Activated naive CD4-positive, alpha-beta T cell treated with anti-CD3 and anti-CD28 coated beads for 36 hours (primary cell): Measurements from ENCODE around the gene C19orf53. TPM values are rescaled to one million over a fixed set of nuclear protein-coding genes. Genes with fewer than 3 reads are reported as not detected.
"Not testable (repeated sequence)": the region's sequence is repeated elsewhere in the genome, so short reads cannot be mapped to it uniquely, and the experiment has no call there.

Experiments
- CTCF ChIA-PET: fragments of 350-600 bp; sonication (Branson Sonifier 250); formaldehyde crosslinking; loops from one replicate; lab custom pipeline; 2021; ENCODE audit warnings: antibody characterized with exemption; lab: Charles Lee
- DNase-seq: peaks from one replicate; pipeline ENCODE4 v3.0.0-alpha.2; 2020
- H3K27ac Mint-ChIP-seq: one replicate; pipeline ENCODE4 v1.8.0; 2021; ENCODE audit warnings: mild to moderate bottlenecking, mixed read lengths
- H3K27me3 Mint-ChIP-seq: one replicate; pipeline ENCODE4 v1.8.0; 2021; ENCODE audit warnings: low read depth, mixed read lengths
- H3K36me3 Mint-ChIP-seq: one replicate; pipeline ENCODE4 v1.8.0; 2021; ENCODE audit warnings: low read depth, mixed read lengths
- H3K4me1 Mint-ChIP-seq: one replicate; pipeline ENCODE4 v1.8.0; 2021; ENCODE audit warnings: low read depth, mixed read lengths
- H3K4me3 Mint-ChIP-seq: one replicate; pipeline ENCODE4 v1.8.0; 2021; ENCODE audit warnings: mild to moderate bottlenecking, moderate library complexity, mixed read lengths
- H3K9me3 Mint-ChIP-seq: one replicate; pipeline ENCODE4 v1.8.0; 2021; ENCODE audit warnings: mixed read lengths
- intact Hi-C: fragments of 100-400 bp; cut with micrococcal nuclease; formaldehyde crosslinking; loops from one replicate; pipeline ENCODE4 v1.15.1; 2023
- total RNA-seq, 2 experiments: library from RNA; stranded (reverse); gene quantifications; one replicate each; pipeline ENCODE4 v1.2.3, GENCODE V29; 2021

The C19orf53 gene
- total RNA-seq, 2 experiments from 2014 or later = 116 to 132 TPM

DNA sequence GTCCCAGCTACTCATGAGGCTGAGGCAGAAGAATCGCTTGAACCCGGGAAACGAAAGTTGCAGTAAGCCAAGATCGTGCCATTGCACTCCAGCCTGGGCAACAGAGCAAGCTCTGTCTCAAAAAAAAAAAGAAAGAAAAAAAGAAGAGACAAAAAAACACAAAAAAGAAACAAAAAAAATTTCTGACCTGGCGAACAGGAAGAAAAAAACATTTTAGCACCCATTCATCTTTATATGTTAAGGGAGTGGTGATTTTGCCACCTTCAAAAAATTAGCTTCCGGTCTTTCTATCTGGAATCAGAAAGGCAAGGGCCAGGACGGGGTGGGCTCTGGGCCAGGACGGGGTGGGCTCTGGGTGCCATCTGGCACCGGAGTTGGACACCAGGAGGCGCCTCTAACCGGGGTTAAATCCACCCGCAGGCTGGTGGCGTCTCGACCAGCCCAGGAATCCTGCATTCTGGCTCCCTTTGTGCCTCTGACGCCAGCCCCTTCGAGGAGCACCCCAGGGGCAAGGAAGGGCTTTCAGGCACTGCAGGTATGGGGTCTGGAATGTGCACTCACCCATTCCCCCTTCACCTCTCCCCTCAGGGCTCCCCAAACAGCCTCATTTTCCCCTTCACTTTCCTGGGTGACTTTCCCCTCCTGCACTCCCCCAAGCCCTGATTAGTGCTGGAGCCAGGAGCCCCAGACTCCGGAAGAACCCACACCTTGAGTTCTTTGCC, 10.6 kb downstream of the C19orf53 start:
- DNase-seq = peak; percentile 87
- intact Hi-C loops = loop anchor here (1.0 to 5.0 kb wide), 3 partner anchors 62 to 188 kb away; no protein-coding TSS in a partner anchor
- no peaks in the 10 kb centered on the region for H3K36me3 Mint-ChIP-seq
- CTCF ChIA-PET = interaction anchor here (0.6 to 7.1 kb wide), 9 partner anchors 11 to 314 kb away, joined by 3 to 124 read pairs (median 5); partner anchors contain the start of gene C19orf53
- H3K4me3 Mint-ChIP-seq = peak overlapping the region; percentile 54
- H3K27ac Mint-ChIP-seq = peak overlapping the region; percentile 59
- H3K9me3 Mint-ChIP-seq = no peaks in the 10 kb centered on the region
- H3K4me1 Mint-ChIP-seq = peaks cover 55% of the 10 kb centered on the region
- H3K27me3 Mint-ChIP-seq = no peaks in the 10 kb centered on the region

DNA sequence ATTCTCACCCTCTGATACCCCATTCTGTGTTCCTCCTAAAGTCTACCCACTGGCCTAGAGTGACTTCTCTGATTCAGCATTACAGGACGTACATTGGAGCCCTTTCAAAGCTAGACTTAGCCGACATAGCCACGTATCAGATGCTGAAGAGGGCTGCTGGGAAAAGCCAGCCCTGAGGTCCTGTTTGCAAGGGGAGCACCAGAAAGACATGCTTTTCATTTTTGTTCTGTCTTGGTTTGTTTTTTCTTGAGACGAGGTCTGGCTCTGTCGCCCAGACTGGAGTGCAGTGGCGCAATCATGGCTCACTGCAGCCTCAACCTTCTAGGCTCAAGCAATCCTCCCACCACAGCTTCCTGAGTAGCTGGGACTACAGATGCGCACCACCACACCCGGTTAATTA, 14.7 kb downstream of the C19orf53 start:
- H3K4me3 Mint-ChIP-seq = no peak overlapping the region
- H3K4me1 Mint-ChIP-seq = peaks cover 36% of the 10 kb centered on the region
- no peaks in the 10 kb centered on the region for H3K9me3 Mint-ChIP-seq
- peak; percentile 35 for DNase-seq
- no peaks in the 10 kb centered on the region for H3K36me3 Mint-ChIP-seq
- H3K27me3 Mint-ChIP-seq = no peaks in the 10 kb centered on the region
- CTCF ChIA-PET = interaction anchor here (0.9 to 7.1 kb wide), 2 partner anchors 45 to 74 kb away, joined by 3 to 124 read pairs; no protein-coding TSS in a partner anchor
- peak overlapping the region; percentile 59 for H3K27ac Mint-ChIP-seq
- intact Hi-C loops = loop anchor here (5.0 kb wide), 1 partner anchor 192 kb away; no protein-coding TSS in a partner anchor

DNA sequence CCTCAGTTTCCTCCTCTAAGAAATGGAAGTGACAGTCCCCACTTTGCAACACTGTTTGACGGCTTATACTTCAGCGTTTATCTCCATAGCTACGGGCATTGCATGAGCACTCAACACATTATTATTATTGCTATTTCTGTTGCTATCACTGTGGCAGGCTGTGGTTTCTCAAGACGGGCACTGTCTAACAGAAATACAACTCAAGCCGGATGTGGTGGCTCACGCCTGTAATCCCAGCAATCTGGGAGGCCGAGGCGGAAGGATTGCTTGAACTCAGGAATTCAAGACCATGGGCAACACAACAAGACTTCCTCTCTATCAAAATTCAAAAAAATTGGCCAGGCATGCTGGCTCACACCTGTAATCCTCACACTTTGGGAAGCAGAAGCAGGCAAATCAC, 16.1 kb downstream of the C19orf53 start:
- Mint-ChIP-seq H3K4me1 (peaks cover 30% of the 10 kb centered on the region), H3K36me3 (no peaks in the 10 kb centered on the region), H3K27ac (no peak overlapping the region), H3K4me3 (no peak overlapping the region), H3K9me3 (no peaks in the 10 kb centered on the region), H3K27me3 (no peaks in the 10 kb centered on the region)
- CTCF ChIA-PET = no interaction called here
- intact Hi-C loops = no loop called here
- no peak for DNase-seq

DNA sequence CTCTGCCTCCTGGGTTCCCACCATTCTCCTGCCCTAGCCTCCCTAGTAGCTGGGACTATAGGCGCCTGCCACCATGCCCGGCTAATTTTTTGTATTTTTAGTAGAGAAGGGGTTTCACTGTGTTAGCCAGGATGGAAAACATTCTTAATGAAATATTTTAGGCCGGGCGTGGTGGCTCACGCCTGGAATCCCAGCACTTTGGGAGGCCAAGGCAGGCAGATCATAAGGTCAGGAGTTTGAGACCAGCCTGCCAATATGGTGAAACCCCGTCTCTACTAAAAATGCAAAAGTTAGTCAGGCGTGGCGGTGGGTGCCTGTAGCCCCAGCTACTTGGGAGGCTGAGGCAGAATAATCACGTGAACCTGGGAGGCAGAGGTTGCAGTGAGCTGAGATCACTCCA, 19.1 kb downstream of the C19orf53 start:
- H3K4me3 Mint-ChIP-seq, intact Hi-C loops, H3K36me3 Mint-ChIP-seq, H3K27me3 Mint-ChIP-seq, CTCF ChIA-PET, H3K9me3 Mint-ChIP-seq, H3K27ac Mint-ChIP-seq, DNase-seq: not testable (repeated sequence)
- H3K4me1 Mint-ChIP-seq = peaks cover 37% of the 10 kb centered on the region

DNA sequence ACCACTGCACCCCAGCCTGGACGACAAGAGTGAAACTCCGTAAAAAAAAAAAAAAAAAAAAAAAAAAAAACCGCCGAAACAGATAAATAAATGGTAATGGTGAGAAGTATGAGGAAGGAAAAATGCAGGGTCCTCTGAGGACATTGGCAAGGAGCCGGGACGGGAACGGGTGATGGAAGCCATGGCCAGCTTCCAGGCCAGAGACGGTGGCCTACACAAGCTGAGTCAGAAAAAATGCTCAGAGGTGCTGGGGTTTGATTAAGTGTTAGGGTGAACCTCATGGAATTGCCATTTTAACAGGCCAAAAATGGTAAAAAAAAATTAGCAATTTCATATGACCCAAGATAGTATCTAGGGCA, 20.1 kb downstream of the C19orf53 start:
- H3K4me1 Mint-ChIP-seq = peaks cover 29% of the 10 kb centered on the region
- intact Hi-C loops = loop anchor here (2.0 kb wide), 1 partner anchor 20 kb away; the partner anchor contains the start of gene C19orf53
- CTCF ChIA-PET = no interaction called here
- peak overlapping the region; percentile 86 for H3K27ac Mint-ChIP-seq
- H3K36me3 Mint-ChIP-seq = no peaks in the 10 kb centered on the region
- H3K27me3 Mint-ChIP-seq = no peaks in the 10 kb centered on the region
- no peaks in the 10 kb centered on the region for H3K9me3 Mint-ChIP-seq
- H3K4me3 Mint-ChIP-seq = peak overlapping the region; percentile 95
- DNase-seq = no peak

DNA sequence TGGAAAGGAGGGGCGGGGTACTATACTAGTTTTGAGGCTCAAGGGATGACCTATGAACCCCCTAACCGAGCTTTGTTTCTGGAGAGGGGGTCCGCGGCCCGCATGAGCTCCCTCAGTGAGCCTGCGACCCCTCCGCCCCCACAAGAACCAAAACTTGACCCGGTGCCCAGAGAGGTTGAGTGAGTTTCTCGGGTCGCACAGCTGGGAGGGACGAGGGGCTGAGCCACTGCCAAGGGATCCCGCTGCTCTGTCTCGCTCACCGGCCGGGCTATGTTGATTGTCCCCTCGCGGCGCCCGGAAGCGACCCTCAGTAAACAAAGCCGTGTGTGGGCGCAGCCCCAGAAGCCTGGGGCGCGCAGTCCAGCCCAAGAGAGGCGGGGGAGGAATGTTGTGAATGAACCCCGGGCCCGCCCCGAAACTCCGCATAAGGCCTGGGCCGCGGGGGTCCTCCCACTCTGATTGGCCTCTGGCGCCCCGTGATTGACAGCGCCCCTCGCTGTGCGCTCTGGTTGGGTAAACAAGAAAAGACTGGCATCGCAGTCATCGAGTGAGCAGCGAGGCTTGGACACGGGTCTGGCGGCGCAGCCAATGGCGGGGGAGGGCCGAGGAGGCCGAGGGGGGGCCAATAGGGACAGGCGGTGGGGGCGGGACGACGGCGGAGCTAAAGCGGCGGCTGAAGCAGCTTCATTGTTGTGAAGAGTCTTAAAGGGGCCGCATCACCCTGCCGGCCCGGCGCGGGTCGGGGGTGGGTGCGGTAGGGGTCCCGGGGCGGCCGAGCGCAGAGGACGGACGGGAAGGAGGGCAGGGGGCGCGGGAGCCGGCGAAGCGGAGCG, 20.7 kb downstream of the C19orf53 start, which contains the start of gene ZSWIM4:
Gene ZSWIM4 (plus strand): TSS at position 687 of the 833 bp plus-strand sequence. CDS start 206 bp downstream, outside the sequence.
- intact Hi-C loops = loop anchor here (1.0 to 5.0 kb wide), 7 partner anchors 8 to 287 kb away; partner anchors contain the start of gene C19orf53
- Mint-ChIP-seq H3K36me3 (no peaks in the 10 kb centered on the region), H3K9me3 (no peaks in the 10 kb centered on the region), H3K27ac (peak within 1 kb of the TSS; percentile 86), H3K4me1 (peaks cover 29% of the 10 kb centered on the region), H3K4me3 (peak within 1 kb of the TSS; percentile 95), H3K27me3 (no peaks in the 10 kb centered on the region)
- peak; percentile 98 for DNase-seq
- CTCF ChIA-PET = interaction anchor here (0.6 to 1.0 kb wide), 2 partner anchors 67 to 171 kb away, joined by 3 to 8 read pairs; no protein-coding TSS in a partner anchor

DNA sequence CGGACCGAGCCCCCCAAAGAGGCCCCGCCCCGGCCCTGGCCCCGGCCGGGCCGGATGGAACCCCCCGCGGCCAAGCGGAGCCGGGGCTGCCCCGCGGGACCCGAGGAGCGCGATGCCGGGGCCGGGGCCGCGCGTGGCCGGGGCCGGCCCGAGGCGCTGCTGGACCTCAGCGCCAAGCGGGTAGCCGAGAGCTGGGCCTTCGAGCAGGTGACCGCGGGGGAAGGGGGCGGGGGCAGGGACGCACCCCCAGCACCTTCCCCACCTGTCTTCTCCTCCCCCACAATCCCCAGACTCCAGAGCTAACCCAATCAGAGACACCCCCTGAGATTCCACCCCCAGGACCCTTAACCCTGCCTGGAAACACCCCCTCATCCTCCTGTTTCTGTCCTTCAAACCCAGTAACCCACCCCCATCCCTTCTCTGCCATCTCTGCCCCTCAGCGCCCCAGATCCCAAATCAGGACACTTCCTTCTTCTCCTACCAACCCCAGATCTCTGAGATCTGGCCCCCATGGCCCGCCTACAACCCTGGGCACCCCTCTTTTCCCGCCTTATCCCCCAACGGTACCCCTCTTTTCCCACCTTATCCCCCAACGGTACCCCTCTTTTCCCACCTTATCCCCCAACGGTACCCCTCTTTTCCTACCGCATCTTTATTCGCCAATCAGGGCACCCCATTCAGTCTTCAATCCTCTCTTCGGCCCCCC, 21.5 kb downstream of the C19orf53 start:
- peaks cover 27% of the 10 kb centered on the region for H3K4me1 Mint-ChIP-seq

DNA sequence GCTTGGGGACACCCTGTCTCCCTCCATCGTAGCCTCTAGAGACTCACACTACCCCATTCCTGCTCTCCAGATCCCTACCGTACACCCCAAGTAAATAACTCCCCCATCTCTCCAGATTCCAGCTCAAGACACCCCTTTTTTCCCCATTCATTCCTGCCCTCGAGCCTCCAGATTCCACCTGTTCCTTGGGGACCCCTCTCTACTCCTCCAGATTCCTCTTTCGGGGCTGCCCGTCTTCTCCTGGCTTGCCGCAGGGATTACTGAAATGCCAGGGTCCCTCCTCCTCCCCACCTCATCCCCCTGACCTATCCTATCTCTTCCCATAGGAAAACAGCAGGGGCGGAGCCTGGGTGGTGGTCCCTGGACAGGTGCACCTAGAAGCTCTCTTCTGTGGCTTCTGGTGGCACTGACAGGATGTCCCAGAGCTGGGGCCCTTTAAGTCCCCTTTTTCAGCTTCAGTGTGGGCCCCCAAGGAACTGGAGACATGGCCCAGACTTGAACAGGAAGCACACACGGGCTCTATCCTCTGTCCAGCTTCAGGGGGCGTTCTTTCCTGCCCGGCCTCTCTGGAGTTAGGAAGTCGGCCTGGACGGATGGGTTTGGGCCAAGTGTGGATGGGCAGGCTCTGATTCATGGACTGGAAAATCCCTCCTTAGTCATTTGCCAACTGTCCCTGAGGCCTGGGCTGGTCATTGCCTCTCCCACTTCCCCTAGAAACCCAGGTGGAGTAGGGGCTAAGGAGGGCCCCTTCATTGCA, 22.2 kb downstream of the C19orf53 start:
- DNase-seq = peak; percentile 46
- Mint-ChIP-seq H3K36me3 (peaks cover 2% of the 10 kb centered on the region), H3K9me3 (no peaks in the 10 kb centered on the region), H3K27ac (peak overlapping the region; percentile 54), H3K4me1 (peaks cover 27% of the 10 kb centered on the region), H3K4me3 (peak overlapping the region; percentile 76), H3K27me3 (no peaks in the 10 kb centered on the region)
- intact Hi-C loops = loop anchor here (5.0 kb wide), 2 partner anchors 64 to 286 kb away; no protein-coding TSS in a partner anchor
- CTCF ChIA-PET = interaction anchor here (0.6 to 2.3 kb wide), 7 partner anchors 9 to 83 kb away, joined by 3 to 10 read pairs (median 3); no protein-coding TSS in a partner anchor

More for the DNA sequence above, 21.5 kb downstream of the C19orf53 start:
- DNase-seq = no peak
- H3K27me3 Mint-ChIP-seq = no peaks in the 10 kb centered on the region
- H3K4me3 Mint-ChIP-seq = peak overlapping the region; percentile 76
- peak overlapping the region; percentile 54 for H3K27ac Mint-ChIP-seq
- no peaks in the 10 kb centered on the region for H3K9me3 Mint-ChIP-seq
- CTCF ChIA-PET = interaction anchor here (0.6 to 2.3 kb wide), 4 partner anchors 42 to 172 kb away, joined by 3 to 10 read pairs (median 6); no protein-coding TSS in a partner anchor
- H3K36me3 Mint-ChIP-seq = no peaks in the 10 kb centered on the region
- intact Hi-C loops = loop anchor here (1.0 to 5.0 kb wide), 7 partner anchors 8 to 287 kb away; partner anchors contain the start of gene C19orf53

DNA sequence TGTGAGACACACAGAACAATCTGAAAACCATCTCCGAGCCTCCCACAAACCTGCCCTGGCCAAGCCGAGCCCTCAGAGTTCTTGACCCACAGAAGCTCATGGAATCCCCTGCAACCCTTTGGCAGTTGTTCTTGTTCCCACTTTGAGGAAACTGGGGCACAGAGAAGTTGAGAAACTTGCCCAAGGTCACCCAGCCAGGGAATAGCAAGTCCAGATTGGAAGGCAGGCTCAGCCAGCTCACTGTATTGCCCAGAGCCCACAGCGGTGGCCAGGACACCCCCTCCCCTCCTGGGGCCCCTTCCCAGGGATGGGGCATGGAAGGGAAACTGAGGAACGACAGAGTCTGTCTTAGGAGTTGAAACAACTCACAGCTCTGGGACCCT, 22.8 kb downstream of the C19orf53 start:
- intact Hi-C loops = loop anchor here (5.0 kb wide), 2 partner anchors 65 to 285 kb away; no protein-coding TSS in a partner anchor
- H3K36me3 Mint-ChIP-seq = peaks cover 2% of the 10 kb centered on the region
- no peaks in the 10 kb centered on the region for H3K27me3 Mint-ChIP-seq
- no peak overlapping the region for H3K27ac Mint-ChIP-seq
- no peak for DNase-seq
- CTCF ChIA-PET = interaction anchor here (0.7 to 2.3 kb wide), 6 partner anchors 9 to 83 kb away, joined by 3 to 10 read pairs (median 3); no protein-coding TSS in a partner anchor
- peaks cover 27% of the 10 kb centered on the region for H3K4me1 Mint-ChIP-seq
- no peaks in the 10 kb centered on the region for H3K9me3 Mint-ChIP-seq
- no peak overlapping the region for H3K4me3 Mint-ChIP-seq

DNA sequence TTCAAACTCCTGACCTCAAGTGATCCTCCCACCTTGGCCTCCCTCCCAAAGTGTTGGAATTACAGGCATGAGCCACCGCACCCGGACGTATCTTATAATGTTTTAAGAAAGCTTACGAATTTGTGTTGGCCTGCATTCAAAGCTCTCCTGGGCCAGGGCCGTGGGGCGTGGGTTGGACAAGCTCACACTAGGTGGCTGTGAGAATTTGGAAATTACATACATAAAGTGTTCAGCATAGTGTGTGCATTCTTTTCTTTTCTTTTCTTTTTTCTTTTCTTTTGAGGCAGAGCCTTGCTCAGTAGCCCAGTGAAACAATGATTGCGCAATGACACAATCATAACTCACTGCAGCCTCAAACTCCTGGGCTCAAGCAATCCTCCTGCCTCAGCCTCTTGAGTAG, 23.6 kb downstream of the C19orf53 start:
- Mint-ChIP-seq H3K27ac (no peak overlapping the region), H3K27me3 (no peaks in the 10 kb centered on the region), H3K36me3 (peaks cover 2% of the 10 kb centered on the region), H3K4me3 (no peak overlapping the region), H3K4me1 (peaks cover 27% of the 10 kb centered on the region), H3K9me3 (no peaks in the 10 kb centered on the region)
- CTCF ChIA-PET = interaction anchor here (0.6 to 2.3 kb wide), 5 partner anchors 10 to 66 kb away, joined by 3 to 10 read pairs (median 3); partner anchors contain the start of gene C19orf53
- intact Hi-C loops = loop anchor here (5.0 kb wide), 2 partner anchors 66 to 284 kb away; no protein-coding TSS in a partner anchor
- no peak for DNase-seq
